Neural crest cell (in vitro differentiated cells): ENCODE data around the gene HSP90AB1. TPM values are rescaled to one million over a fixed set of nuclear protein-coding genes. Genes with fewer than 3 reads are reported as not detected.

Source experiments
- DNase-seq: peaks from one replicate; pipeline ENCODE4 v3.0.0; 2021; ENCODE audit warnings: low read depth, mixed read lengths, low spot score
- H3K27ac Mint-ChIP-seq: one replicate; pipeline ENCODE4 v1.8.0; 2021; ENCODE audit warnings: mild to moderate bottlenecking, mixed read lengths; ENCODE audit not compliant: unreplicated experiment
- H3K27me3 Mint-ChIP-seq: 2 replicates; pipeline ENCODE4 v1.8.0; 2021; ENCODE audit warnings: low read depth, mild to moderate bottlenecking, mixed read lengths
- H3K36me3 Mint-ChIP-seq: 2 replicates; pipeline ENCODE4 v1.8.0; 2021; ENCODE audit warnings: low read depth, mild to moderate bottlenecking, mixed read lengths
- H3K4me1 Mint-ChIP-seq: 2 replicates; pipeline ENCODE4 v1.8.0; 2021; ENCODE audit warnings: mixed read lengths
- H3K4me3 Mint-ChIP-seq: one replicate; pipeline ENCODE4 v1.8.0; 2021; ENCODE audit warnings: mild to moderate bottlenecking, mixed read lengths
- H3K9me3 Mint-ChIP-seq: 2 replicates; pipeline ENCODE4 v1.8.0; 2021; ENCODE audit warnings: mixed read lengths
- total RNA-seq: library from RNA; stranded (reverse); gene quantifications from 2 replicates; pipeline ENCODE4 v1.2.1, GENCODE V29; 2021
- TF ChIP-seq, protein P1 (sequence below): fragments of 200-600 bp; sonication (generic); conservative IDR thresholded peaks from 2 replicates; pipeline ENCODE4 v1.5.0; 2021; ENCODE audit warnings: antibody characterized with exemption, mild to moderate bottlenecking

HSP90AB1 gene
- total RNA-seq, 1 donor from 2014 or later, result 1,508 TPM

DNA sequence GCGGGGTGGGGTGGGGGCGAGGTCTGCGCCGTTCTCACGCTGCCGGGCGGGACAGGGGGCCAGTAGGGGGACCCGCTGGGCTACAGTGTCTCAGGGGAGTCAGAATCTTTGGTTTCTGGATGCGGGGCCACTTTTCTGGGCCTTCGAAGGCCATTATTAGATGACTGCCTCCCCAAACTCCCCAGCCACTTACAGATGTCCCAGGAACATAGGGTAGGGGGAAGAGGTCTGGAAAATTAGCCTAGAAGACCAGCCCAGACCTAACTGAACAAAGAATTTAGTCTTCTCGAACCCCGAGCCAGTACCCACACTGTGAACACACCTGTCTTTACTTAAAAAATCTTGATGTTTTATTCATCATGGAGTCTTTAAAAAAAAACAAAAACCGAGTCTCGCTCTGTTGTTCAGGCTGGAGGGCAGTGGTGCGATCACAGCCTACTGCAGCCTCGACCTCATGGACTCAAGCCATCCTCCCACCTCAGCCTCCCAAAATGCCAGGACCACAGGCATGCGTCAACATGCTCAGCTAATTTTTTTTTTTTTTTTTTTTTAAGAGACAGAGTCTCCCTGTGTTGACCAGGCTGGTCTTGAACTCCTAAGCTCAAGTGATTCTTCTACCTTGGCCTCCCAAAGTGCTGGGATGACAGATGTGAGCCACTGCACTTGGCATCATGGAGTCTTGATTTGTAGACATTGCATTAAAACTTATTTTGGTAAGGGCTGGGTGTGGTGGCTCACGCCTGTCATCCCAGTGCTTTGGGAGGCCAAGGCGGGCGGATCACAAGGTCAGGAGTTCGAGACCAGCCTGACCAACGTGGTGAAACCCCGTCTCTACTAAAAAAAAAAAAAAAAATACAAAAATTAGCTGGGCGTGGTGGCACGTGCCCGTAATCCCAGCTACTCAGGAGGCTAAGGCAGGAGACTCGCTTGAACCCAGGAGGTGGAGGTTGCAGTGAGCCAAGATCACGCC is 26.8 kb upstream of the HSP90AB1 start:
- TF ChIP-seq, protein P1, sequence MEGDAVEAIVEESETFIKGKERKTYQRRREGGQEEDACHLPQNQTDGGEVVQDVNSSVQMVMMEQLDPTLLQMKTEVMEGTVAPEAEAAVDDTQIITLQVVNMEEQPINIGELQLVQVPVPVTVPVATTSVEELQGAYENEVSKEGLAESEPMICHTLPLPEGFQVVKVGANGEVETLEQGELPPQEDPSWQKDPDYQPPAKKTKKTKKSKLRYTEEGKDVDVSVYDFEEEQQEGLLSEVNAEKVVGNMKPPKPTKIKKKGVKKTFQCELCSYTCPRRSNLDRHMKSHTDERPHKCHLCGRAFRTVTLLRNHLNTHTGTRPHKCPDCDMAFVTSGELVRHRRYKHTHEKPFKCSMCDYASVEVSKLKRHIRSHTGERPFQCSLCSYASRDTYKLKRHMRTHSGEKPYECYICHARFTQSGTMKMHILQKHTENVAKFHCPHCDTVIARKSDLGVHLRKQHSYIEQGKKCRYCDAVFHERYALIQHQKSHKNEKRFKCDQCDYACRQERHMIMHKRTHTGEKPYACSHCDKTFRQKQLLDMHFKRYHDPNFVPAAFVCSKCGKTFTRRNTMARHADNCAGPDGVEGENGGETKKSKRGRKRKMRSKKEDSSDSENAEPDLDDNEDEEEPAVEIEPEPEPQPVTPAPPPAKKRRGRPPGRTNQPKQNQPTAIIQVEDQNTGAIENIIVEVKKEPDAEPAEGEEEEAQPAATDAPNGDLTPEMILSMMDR, result no peak
- Mint-ChIP-seq H3K9me3 (no peaks in the 10 kb centered on the region), H3K27ac (peak overlapping the region; percentile 35), H3K4me1 (peaks cover 50% of the 10 kb centered on the region), H3K36me3 (no peaks in the 10 kb centered on the region), H3K27me3 (peaks cover 16% of the 10 kb centered on the region), H3K4me3 (peak overlapping the region; percentile 88)
- no peak for DNase-seq

GRCh38 chr6:44220913-44221290 is 26.0 kb upstream of the HSP90AB1 start:
- H3K27me3 Mint-ChIP-seq, result peaks cover 16% of the 10 kb centered on the region
- peak overlapping the region; percentile 76 for H3K4me3 Mint-ChIP-seq
- peaks cover 53% of the 10 kb centered on the region for H3K4me1 Mint-ChIP-seq
- TF ChIP-seq, protein P1, result no peak
- H3K9me3 Mint-ChIP-seq, result no peaks in the 10 kb centered on the region
- no peak overlapping the region for H3K27ac Mint-ChIP-seq
- no peaks in the 10 kb centered on the region for H3K36me3 Mint-ChIP-seq
- DNase-seq, result no peak

DNA sequence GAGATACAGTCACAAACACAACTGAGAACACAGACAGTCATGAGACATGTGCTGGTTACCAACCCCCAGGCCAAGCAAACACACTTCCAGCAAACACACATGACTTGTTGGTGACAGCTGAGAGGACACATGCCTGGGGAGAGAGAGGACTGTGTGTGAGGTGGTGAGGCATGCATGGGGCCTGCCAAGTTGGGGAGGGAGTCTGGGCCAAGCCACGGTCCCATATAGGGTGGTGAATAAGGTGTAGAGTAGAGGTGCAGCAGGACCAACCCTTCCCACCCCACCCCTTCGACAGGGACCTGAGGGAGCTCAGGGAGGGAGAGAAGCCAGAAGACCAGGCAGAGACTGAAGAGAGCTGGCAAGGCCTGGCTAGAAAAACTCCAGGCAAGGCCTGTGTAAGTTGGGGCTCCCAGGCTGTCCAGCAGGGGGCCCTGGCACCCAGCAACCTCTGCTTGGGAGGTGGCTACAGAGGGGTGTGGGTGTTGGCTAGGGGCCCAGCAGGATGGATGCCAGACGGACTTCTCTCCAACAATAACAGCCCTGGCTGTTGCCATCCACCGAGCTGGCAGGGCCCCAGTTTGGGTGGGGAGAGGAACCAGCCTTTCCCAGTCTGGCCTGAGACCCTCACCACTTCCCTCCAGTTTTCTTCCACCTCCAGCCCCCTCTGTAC is 25.5 kb upstream of the HSP90AB1 start:
- Mint-ChIP-seq H3K9me3 (no peaks in the 10 kb centered on the region), H3K27ac (no peak overlapping the region), H3K27me3 (peaks cover 16% of the 10 kb centered on the region), H3K36me3 (no peaks in the 10 kb centered on the region), H3K4me3 (peak overlapping the region; percentile 76), H3K4me1 (peaks cover 58% of the 10 kb centered on the region)
- TF ChIP-seq, protein P1, result peak; percentile 70
- peak; percentile 55 for DNase-seq

- Mint-ChIP-seq H3K27me3 (peaks cover 12% of the 10 kb centered on the region), H3K4me3 (peak overlapping the region; percentile 87), H3K36me3 (no peaks in the 10 kb centered on the region), H3K9me3 (no peaks in the 10 kb centered on the region), H3K4me1 (peaks cover 58% of the 10 kb centered on the region), H3K27ac (no peak overlapping the region)
- TF ChIP-seq, protein P1, result no peak
- no peak for DNase-seq
These were observed 25.0 kb upstream of the HSP90AB1 start for GRCh38 chr6:44221961-44222335.

- Mint-ChIP-seq H3K9me3 (no peaks in the 10 kb centered on the region), H3K27me3 (peaks cover 11% of the 10 kb centered on the region), H3K36me3 (no peaks in the 10 kb centered on the region), H3K4me3 (peak overlapping the region; percentile 87), H3K27ac (peak overlapping the region; percentile 71), H3K4me1 (peaks cover 61% of the 10 kb centered on the region)
- no peak for DNase-seq
- TF ChIP-seq, protein P1, result no peak
These were observed 24.2 kb upstream of the HSP90AB1 start for GRCh38 chr6:44222486-44223318.
